ENCODE results near the gene DLK1. TPM values are rescaled to one million over a fixed set of nuclear protein-coding genes. Genes with fewer than 3 reads are reported as not detected.

The DLK1 gene
- 1,117 TPM for total RNA-seq

DNA sequence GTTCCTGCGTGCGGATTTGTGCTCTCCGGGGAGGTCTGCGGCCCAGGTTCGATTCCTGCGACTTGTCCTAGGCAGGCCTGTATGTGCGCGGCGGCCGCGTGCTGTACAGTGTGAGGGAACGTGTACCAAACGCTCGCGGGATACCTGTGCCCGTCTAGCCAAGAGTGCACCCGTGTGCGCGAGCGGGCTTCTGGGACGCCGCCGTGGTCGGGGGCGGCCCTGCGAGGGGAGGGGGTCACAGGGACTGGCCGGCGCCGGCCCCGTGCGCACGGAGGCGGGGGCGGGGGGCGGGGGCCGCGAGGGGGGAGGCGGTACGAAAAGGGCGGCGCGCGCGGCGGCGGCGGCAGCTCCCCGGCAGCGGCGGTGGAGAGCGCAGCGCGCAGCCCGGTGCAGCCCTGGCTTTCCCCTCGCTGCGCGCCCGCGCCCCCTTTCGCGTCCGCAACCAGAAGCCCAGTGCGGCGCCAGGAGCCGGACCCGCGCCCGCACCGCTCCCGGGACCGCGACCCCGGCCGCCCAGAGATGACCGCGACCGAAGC is at the start of gene DLK1:
Gene DLK1, plus strand, starts transcription at position 343 of the 536 bp plus-strand sequence. Its CDS starts 177 bp downstream, at position 520.
- DNase-seq: peak; percentile 79

DNA sequence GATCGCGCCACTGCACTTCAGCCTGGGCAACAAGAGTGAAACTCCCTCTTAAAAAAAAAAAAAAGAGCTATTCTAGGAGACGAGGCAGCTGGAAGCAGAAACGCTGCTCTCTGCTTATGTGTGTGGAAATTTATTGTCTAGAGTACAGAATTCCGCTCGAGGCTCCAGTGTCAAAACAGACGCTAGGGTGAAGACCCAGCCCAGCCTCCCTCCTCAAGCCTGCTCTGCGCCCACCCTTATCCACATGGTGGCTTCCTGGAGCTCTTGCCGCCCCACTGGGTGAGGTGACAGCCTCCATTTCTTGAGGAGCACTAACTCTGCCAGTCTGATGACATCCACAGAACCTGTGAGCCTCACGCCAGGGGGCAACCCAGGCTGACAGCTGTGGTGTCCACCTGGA is 49.5 kb upstream of the DLK1 start:
- peak; percentile 89 for DNase-seq

DNA sequence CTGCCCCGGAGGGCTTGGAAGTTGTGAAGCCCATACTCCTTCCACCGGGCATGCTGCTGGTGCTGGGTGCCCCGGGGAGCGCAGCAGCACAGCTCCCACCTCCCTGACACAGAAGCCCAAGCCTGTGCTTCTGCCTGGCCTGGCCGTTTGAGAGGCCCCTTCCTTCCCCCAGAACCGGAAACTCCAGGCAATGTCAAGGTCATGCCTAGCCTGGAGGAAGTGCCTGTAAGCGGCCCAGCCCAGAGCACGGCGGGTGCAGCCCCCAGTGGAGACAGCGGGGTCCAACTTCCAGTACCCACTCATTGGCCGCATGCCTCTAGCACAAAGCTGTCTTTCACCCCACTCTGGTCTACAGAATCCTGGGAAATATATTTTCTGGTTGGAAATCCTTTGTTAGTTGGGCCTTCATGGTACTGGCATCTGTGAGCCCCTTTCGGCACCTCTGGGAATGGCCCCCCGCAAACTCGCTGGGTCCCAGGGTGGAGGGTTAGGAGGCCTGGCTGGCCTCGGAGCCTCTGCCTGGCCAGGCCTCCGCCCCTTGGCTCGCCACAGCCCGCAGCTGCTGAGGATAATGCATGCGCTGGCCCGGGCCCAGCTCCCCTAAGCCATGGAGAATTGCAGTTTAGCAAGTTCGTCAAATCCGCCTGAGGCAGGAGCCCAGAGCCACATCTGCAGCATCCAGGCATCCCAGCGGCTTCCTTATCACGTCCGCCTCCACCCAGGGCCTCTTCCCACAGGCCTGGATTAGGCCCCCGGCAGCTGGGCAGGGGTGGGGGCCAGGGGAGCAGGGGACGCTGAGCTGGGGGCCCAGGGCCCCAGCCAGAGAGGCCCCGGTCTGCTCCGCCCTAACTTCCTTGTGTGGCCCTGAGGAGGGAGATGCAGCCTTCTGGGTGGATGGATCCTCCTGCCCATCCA is 48.9 kb upstream of the DLK1 start:
- peak; percentile 98 for DNase-seq

DNA sequence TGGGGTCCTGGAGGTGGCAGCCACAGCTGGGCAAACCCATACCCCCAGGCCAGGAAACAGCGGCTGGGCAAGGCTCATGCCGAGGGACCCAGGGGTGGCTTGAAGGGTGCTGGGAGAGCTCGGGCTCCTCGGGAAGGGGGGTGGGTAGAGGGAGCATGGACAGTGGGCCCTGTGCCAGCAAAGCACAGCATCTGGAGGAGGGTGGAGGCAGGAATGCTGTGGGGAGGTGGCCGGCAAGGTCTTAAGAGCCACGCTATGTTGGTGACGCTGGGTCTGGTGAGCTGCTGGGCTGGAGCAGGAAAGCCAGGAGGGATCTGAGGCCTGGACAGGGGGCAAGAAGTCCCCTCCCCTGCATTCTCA is 48.2 kb upstream of the DLK1 start:
- DNase-seq: peak; percentile 93

DNA sequence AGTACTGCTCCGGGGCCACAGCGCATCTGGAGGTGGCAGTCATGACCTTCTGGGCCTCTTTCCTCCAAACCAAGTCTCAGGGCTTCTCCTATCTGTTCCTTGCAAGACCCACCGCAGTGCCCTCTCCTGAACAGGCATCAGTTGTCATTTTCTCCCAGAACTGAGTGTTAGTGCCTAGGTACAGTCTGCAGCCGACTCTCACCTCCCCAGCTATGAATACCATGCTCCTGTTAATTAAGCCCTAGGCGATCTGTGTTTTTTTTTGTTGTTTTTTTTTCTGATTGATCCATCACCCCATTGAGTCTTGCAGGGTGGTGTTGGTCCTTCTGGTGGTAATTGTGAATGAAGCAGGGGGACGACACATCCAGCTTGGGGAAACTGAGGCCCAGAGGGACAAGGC is 47.5 kb upstream of the DLK1 start:
- DNase-seq: no peak

DNA sequence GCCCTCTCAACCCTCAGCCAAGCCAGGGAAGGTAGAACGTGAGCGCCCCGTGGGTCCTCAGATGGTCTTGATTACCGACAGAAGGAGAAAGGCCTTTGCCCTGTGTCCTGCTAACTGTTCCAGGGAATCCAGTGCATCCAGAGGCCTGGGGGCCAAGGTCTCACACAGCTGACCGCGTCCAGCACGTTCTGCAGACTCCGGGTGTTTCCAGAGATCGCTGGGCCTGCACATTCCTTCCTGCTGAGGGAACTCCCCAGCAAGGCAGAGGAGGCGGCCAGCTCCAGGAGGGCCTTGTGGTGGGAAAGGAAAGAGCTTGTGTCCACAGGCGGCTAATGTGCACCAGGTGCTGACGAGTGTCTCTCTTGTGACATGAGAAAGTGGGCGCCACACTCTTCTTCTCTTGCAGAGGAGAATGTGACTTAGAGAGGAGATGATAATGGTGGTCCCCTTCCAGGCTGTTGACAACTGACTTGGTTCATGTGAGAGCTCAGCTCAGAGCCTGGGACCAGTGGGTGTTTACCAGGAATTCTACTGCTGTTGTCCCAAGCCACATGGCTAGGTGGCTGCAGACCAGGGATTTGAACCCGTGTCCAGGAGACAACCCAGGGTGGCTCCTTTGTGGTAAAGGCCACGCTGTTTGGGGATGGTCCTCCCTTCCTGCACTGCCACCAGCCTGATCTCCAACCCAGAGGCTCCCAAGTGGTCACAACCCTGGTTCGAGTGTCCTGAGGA is 46.8 kb upstream of the DLK1 start:
- peak; percentile 97 for DNase-seq

DNA sequence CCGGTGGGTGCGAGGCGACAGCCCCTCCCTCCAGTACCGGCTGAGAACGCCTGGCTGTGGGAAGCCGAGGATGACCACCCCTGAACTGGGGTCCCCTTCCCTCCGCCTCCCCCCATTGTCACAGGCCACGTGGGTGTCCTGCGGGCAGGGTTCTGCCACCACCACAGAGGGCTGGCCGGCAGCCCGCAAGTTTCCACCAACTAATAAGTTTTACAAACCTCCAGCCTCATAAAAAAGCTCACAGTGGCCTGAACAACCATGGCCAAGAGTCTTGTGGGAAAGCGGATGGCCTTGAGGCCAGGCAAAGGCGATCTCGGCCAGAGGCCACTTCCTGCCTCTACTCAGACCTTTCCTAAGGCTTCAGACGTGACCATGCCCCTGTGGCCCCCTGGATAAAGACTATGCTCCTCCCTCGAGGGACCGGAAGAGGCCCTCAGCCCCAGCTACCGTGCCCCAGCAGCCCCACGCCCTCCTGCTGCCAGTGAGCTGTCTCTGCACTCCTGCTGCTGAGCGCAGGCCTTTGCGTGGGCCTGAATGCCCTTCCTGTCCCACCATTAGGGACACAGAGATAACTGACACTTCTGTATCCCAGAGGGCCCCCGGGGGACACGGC is 46.1 kb upstream of the DLK1 start:
- DNase-seq: peak; percentile 49

DNA sequence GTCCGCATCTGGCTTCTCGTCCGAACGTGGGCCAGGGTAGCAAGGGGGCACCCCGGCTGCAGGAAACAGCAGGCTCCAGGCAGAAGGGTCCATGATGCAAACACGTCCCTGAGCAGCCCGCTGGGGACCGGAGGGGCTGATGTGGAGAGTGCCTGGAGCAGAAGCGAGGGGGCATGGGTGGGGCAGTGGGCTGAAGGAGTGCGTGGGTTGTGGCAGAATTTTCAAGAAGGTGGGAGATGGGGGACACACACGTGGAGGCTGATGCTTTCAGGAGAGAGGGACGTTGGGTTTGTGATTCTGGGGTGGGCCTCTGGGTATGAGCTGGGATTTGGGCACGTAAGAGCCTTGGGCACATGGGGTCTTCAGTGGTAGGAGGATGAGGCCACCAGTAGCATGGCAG is 45.6 kb upstream of the DLK1 start:
- no peak for DNase-seq

DNA sequence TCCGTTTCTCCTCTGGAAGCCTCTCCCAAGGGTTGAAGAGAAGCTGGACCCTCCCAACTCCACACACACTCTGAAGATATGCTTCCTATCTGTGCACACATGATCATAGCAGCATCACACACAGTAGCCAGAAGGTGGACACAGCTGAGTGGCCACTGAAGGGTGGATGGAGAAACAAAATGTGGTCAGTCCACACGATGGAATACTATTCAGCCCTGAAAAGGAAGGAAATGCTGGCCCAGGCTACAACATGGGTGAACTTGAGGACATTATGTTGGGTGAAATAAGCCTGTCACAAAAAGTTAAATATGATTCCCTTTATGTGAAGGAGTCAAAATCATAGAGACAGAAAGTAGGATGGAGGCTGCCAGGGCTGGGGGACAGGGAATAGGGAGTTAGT is 43.9 kb upstream of the DLK1 start:
- no peak for DNase-seq

DNA sequence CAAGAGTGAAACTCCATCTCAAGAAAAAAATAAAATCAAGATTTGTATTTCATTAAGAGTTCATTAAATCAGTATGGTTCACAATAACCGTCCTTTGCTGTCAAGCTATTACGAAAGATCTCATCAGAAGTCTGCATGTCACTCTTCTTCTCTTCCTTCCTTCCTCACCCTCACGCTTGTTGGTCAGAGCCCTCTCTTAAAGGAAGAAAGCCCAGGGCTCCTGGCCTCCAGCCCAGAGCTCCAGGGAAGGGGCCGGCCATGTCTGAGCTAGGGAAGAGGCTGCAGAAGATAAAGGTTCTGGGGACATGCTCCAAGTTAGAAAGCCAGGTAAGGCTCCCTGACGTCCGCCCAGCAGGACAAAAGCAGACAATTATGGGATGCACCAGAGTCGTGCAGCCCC is 43.1 kb upstream of the DLK1 start:
- peak; percentile 43 for DNase-seq

DNA sequence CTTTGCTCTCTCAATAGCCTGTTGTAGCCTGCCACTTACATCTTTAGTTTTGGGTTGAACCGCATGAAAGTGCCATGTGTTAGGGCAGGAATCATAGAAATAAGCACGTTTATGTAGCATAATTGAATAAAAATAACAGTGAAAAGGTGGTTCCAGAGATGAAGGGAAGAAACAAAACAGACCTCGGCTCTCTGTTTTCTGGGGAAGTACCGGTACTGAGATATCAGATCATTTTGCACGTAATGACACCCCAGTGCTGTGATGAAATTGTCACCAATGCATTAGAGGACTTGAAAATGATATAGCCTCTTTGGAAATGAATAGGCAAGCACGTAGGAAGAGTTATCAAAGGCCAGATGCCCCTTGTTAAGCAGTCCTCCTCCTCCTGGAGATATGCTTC is 42.5 kb upstream of the DLK1 start:
- peak; percentile 16 for DNase-seq

DNA sequence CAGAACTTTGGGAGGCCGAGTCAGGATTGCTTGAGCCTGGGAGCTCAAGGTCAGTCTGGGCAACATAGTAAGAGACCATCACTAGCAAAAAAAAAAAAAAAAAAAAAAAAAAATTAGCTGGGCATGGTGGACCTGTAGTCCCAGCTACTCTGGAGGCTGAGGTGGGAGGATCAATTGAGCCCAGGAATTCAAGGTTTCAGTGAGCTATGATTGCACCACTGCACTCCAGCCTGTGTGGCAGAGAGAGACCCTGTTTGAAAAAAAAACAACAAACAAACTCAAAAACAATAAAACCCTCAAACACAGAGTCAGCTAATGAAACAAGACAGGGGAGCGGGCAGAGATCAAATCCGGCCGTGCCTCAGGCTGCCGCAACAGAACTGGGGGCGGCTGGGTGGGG is 41.7 kb upstream of the DLK1 start:
- no peak for DNase-seq

DNA sequence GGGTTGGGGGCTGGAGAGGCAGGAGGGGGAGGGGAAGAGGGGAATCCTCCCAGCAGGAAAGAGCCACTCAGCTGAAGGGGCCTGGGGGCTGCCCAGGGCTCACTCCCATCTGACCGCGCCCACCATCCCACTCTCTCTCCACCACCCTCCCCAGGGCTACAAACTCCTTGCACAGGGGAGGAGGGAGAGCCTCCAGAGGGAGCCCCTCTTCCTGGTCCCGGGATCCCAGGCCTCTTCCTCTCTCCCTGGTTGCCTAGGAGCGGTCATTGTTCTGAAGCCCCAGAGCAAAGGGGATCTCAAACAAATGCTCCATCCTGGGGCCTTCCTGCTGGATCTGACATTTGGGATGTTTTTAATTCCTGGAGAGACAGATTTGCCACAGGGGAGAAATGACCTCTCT is 39.8 kb upstream of the DLK1 start:
- DNase-seq: no peak

DNA sequence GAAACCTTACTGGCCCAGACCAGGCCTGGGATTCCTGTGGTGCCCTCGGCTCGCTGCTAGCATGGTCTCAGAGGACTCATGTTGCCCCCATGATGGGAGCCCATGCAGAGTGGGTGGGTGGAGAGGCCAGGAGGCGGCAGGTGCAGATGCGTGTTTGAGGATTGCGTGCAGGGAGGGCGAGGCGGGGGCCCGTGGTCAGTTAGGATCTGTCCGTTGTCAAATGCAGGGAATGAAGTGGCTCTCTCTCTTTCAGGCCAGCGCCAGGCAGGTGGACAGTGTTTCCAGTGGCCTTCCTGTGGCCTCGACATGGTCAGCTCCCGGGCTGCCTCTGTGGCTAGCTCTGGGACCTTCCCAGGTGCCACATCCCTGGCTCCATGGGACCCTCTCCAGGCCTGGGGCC is 39.3 kb upstream of the DLK1 start:
- no peak for DNase-seq

DNA sequence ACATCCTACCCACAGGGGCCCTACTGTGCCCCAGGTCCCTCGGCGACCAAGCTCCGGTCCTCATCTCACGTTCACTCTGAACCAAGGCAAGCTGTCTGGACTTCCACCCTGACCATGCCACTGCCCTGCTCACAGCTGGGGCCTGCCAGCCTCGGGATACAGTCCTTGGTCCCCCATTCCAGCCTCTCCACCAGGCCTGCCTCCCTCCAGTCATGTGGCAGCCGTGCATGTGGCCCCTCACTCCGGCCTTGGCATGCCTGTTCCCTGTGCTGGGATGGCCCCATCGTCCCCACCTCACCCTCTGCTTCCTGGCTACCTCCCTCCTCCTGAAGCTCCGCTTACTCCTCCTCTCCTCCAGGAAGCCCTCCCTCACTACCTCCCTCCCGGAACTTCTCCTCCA is 38.6 kb upstream of the DLK1 start:
- no peak for DNase-seq

DNA sequence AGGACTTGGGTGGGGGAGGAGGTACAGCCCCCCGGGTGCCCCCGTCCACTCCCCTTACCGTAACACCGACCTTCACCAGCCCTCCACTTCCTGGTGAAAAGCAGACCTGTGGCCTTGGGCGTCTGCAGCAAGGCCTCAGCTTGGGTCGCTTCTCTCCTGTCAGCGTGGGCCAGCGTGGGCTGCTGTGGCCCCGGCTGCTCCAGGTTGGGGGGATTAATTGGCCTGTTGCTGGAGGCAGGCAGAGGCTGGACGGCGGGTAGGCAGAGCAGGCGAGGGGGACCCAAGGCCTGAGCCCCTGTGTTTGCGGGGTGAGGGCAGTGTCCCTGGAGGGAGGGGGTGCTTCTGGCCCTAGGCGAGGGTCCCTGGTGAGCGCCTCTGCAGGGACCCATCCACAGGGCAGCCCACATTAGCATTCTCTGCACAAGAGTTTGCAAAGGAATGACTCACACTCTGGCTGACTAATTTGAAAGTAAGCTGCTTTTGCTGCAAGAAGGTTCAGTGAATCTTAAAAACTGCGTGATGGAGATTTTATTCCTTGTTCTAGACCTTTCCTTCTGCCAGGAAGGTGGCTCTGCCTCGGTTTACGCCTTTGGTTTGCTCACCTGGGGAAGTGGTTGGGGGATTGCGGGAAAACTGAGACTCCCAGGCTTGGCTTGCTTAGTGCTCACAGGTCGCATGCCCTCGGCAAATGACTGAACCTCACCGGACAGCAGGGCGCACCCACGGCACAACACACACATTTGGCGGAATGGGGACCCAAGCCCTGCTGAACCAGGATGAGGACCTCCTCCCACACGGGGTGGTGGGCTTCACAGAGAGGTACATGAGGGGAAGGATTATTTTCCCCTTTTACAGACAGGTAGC is 37.9 kb upstream of the DLK1 start:
- DNase-seq: no peak

DNA sequence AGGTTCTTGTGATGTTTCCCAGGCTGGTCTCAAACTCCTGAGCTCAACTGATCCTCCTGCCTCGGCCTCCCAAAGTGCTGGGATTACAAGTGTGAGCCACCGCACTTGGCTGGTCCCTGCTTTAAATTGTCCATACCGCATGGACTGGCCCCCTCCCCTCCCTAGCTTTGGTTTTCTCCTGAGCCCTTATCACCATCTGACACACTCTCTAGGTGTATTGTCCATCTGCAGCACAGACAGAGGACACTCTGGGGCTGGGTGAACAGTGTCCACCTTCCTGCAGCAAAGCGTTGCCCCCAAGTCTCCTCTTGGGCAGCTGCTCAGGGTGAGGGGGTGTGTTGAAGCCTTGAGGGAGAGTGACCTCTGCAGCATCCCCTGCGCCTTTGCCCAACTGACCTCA is 36.0 kb upstream of the DLK1 start:
- no peak for DNase-seq

DNA sequence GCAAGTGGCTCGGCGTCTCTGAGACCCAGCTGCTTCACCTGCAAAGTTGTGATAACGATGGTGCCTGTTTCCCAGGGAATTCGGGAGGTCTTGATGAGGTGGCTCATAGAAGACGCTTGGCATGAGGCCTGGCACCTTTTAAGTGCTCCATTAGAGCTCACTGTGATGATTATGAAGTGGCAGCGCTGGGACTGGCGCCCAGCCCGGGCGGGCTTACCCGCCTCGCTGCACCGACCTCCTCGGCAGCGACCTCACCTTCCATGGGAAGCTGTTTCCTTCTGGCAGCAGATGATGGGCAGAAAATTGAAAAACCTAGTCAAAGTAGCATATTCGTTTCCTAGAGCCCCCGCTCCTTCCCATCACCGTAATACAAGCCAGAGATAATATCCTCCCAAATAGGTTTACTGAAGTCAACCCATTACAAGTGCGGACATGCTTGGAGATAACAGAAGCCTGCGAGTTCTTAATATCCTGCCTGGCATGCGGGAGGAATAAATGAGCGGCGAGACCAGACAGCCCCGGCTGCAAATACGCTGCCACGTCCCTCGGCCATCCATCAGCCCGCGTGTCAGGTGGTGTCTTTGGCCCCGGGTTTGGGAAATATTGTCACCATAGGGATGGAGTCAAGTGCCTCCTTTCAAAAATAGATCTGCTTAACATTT is 35.2 kb upstream of the DLK1 start:
- DNase-seq: peak; percentile 54

DNA sequence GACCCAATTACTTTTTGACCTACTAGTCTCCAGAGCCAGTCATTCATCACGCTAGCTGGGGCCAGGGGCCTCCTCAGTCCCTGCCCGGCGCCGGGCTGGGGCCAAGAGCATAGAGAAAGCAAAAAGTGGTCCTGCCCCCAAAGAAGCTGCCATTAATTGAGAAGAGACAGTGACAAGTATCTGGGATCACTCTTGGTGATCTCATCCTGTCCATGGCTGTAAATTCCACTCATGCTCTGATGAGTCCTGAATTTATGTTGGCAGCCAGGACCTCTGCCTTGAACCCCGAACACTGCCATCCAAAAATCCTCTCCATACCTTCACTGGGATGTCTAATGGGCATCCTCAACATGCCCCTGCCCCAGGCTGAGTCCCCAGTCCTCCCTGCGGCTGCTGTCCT is 34.4 kb upstream of the DLK1 start:
- no peak for DNase-seq

DNA sequence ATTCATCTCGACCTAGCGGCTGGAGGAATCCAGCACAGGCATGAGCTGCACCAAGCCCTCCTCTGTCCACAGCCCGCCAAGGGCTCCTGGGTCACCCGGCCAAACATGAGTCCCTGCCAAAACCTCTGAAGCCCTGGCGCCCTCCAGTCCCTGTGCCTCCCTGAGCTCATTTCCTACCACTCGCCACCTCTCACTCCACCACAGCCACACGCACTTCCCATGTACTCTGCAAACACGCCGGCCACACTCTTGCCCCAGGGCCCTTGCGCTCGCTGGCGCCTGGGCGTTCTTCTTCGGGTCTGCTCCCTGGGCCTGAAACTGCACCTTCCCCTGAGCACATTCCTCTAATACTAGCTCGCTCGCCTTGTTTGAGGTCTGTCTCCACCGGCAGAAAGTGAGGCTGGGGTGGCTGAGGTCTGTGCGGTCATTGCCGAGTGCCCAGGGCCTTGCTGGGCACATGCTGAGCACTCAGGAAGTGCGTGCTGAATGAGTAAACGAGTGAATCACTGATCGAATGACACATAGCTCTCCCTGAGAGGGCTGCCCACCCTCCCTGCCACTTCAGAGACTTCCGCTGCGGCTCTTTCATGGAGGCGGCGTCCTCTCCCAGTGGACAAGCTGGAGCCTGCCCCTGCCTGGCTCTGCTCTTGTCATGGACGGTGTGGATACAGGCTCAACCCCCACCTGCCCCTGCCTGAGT is 33.7 kb upstream of the DLK1 start:
- peak; percentile 68 for DNase-seq

Data from tongue (tissue), 2 donors.